CD4-positive, alpha-beta T cell treated with Interleukin-6 at 100 ng/mL for 8 hours (primary cell): ENCODE data around the gene TKT.

Experiments
- DNase-seq: peaks from one replicate; pipeline ENCODE4 v3.0.0-alpha.2; 2020; ENCODE audit warnings: mixed read lengths, low spot score

The TKT gene

GRCh38 chr3:53224026-53224425, 31.8 kb downstream of the TKT start:
- DNase-seq: no peak

- DNase-seq: no peak
Observed at GRCh38 chr3:53223541-53223966, 32.3 kb downstream of the TKT start.

- DNase-seq: no peak
Observed at GRCh38 chr3:53223025-53223424, 32.8 kb downstream of the TKT start.

GRCh38 chr3:53222183-53222901, 33.5 kb downstream of the TKT start:
- DNase-seq: no peak

- no peak for DNase-seq
Observed at GRCh38 chr3:53221827-53222182, 34.0 kb downstream of the TKT start.

- no peak for DNase-seq
Observed at GRCh38 chr3:53221345-53221744, 34.5 kb downstream of the TKT start.

GRCh38 chr3:53219895-53220483, 35.8 kb downstream of the TKT start:
- DNase-seq: peak; percentile 72

- DNase-seq: no peak
Observed at GRCh38 chr3:53218131-53218530, 37.7 kb downstream of the TKT start.

- DNase-seq: no peak
Observed at GRCh38 chr3:53217175-53217574, 38.6 kb downstream of the TKT start.

GRCh38 chr3:53216723-53217122, 39.1 kb downstream of the TKT start:
- DNase-seq: no peak

- DNase-seq: no peak
Observed at GRCh38 chr3:53215816-53216215, 40.0 kb downstream of the TKT start.

GRCh38 chr3:53213276-53213675, 42.5 kb downstream of the TKT start:
- no peak for DNase-seq

- DNase-seq: no peak
Observed at GRCh38 chr3:53211706-53212702, 43.8 kb downstream of the TKT start.

GRCh38 chr3:53202331-53203015, 53.3 kb downstream of the TKT start:
- no peak for DNase-seq

GRCh38 chr3:53200501-53201498, 55.0 kb downstream of the TKT start:
- DNase-seq: no peak

GRCh38 chr3:53199834-53200233, 56.0 kb downstream of the TKT start:
- no peak for DNase-seq

- DNase-seq: no peak
Observed at GRCh38 chr3:53198996-53199395, 56.8 kb downstream of the TKT start.

GRCh38 chr3:53198256-53198977, 57.4 kb downstream of the TKT start:
- no peak for DNase-seq

GRCh38 chr3:53196575-53197407, 59.0 kb downstream of the TKT start:
- DNase-seq: no peak
